ENCODE results near the gene PORCN.
"Not testable (repeated sequence)": the region's sequence is repeated elsewhere in the genome, so short reads cannot be mapped to it uniquely, and the experiment has no call there.

PORCN gene

DNA sequence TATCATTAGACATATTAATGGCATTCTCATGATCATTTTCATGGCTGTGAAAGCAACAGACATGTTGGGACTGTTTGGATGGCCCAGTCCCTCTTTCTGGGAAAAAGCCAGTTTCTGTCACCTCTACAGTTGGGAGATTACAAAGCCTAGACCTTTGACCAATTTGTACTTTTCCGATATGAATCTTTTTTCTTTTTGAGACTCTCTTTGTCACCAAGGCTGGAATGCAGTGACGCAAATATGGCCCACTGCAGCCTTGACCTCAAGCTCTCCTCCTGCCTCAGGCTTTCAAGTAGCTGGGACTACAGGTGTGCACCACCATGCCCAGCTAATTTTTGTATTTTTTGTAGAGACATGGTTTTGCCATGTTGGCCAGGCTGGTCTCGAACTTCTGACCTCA is 40.1 kb downstream of the PORCN start:
- no peak for DNase-seq

DNA sequence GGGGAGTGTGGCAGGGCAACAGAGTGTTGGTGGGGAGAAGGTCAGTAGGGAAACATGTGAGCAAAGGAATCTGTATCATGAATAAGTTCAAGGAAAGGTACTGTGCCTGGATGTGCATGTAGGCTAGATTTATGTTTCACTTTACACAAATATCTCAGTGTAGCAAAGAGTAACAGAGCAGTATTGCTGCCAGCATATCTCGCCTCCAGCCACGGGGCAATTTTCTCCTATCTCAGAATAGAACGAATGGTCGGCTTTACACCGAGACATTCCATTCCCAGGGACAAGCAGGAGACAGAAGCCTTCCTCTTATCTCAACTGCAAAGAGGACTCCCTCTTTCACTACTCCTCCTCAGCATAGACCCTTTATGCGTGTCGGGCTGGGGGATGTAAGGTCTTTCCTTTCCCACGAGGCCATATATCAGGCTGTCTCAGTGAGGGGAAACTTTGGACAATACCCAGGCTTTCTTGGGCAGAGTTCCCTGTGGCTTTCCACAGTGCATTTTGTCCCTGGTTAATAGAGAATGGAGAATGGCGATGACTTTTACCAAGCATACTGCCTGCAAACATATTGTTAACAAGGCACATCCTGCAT is 47.0 kb downstream of the PORCN start:
- DNase-seq, result not testable (repeated sequence)

DNA sequence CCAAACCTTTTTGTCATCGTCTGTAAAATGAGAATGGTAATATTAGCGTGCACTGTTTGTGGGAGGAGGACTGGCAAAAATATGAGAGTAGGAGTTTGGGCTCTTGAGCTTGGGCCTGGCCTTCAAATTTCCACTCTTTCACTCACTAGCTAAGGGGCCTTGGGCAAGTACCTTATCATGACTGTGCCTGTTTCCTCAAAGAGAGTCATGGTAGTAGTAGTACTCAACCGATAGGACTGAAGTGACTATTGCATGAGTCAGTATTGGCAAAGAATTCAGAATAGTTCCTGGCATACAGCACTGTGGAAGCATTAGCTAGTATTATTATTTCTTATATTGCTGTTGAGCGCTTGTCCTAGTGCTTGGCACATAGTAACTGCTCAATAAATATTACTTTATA is 49.5 kb downstream of the PORCN start:
- no peak for DNase-seq

DNA sequence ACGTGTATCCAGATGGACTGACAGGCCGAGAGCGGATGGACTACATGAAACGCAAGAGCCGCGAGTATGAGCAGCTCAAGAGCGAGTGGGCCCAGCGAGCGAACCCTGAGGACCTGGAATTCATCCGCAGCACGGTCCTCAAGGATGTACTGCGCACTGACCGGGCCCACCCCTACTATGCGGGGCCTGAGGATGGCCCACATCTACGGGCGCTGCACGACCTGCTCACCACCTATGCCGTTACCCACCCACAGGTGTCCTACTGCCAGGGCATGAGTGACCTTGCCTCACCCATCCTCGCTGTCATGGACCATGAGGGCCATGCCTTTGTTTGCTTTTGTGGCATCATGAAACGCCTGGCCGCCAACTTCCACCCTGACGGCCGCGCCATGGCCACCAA is 50.8 kb downstream of the PORCN start:
- no peak for DNase-seq

GRCh38 chrX:48560056-48560455 is 51.3 kb downstream of the PORCN start:
- no peak for DNase-seq

DNA sequence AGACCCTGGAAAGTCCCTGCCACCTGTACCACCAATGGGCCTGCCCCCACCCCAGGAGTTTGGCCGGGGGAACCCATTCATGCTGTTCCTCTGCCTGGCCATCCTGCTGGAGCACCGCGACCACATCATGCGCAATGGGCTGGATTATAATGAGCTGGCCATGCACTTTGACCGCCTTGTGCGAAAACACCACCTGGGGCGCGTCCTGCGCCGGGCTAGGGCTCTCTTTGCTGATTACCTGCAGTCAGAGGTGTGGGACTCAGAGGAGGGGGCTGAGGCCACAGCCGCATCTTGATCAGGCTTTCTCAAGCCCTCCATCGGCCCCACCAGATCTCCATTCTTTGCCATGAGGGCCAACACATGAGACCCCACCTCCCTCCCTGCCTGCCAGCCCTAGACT is 51.9 kb downstream of the PORCN start:
- no peak for DNase-seq

DNA sequence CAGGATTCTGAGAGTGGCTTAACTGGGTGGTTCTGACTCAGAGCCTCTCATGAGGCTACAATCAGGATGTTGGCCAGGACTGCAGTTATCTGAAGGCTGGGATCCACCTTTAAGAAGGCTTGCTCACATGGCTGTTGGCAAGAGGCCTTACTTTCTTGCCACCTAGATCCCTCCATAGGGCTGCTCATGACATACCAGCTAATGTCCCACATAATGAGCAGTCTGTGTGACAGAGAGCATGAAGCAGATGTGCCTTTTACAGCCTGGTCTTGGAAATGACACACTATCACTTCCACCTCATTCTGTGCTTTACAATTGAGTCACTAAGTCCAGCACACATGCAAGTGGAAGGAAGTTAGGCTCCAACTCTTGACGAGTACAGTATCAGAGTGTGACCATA is 61.2 kb downstream of the PORCN start:
- no peak for DNase-seq
